Fibroblast of lung (primary cell): Measurements from ENCODE around the gene SCTR.

ENCODE experiments used
- CTCF ChIP-seq, 2 donors: IDR thresholded peaks in 1 of 2; conservative IDR thresholded peaks in 1 of 2; 1 replicate in 1 of 2; 2 replicates in 1 of 2; pipeline ENCODE4 v1.5.1; 2011 to 2012; ENCODE audit warnings: low read length in 2 of 2, control low read depth in 1 of 2, inconsistent platforms in 1 of 2, low read depth in 1 of 2, mild to moderate bottlenecking in 1 of 2
- EZH2 ChIP-seq: IDR thresholded peaks from 2 replicates; pipeline ENCODE4 v1.5.1; 2012; ENCODE audit warnings: low read length, control low read depth, mild to moderate bottlenecking; ENCODE audit errors: missing control alignments

GRCh38 chr2:119545754-119546446, 21.6 kb upstream of the SCTR start:
- TF ChIP-seq CTCF (conservative IDR thresholded peaks at IDR 0.05 in 1 of 2, IDR thresholded peaks at IDR 0.05 in 1 of 2; ENCODE audit: low read depth in 1 of 2, low read length in 2 of 2): no peak
- no peak for TF ChIP-seq EZH2
